GM21528 (cell line): ENCODE measurements around the gene SELENOS.

Source experiments
- ATAC-seq: cut with Tn5 transposase; IDR thresholded peaks from one replicate; pipeline ENCODE4 v1.9.1; 2021; ENCODE audit warnings: mild to moderate bottlenecking, moderate library complexity; ENCODE audit not compliant: unreplicated experiment, low FRiP score

SELENOS gene

GRCh38 chr15:101228313-101228712, 49.0 kb downstream of the SELENOS start:
- no peak for ATAC-seq

GRCh38 chr15:101225658-101226057, 51.6 kb downstream of the SELENOS start:
- ATAC-seq: no peak
